Smooth muscle cell (in vitro differentiated cells): Measurements from ENCODE around the gene LIAS. TPM values are rescaled to one million over a fixed set of nuclear protein-coding genes. Genes with fewer than 3 reads are reported as not detected.

Experiments used
- DNase-seq: peaks from one replicate; lab custom pipeline; 2025; ENCODE audit not compliant: unreplicated experiment; lab: John Stamatoyannopoulos, UW
- H2AFZ ChIP-seq: fragments of 200-600 bp; sonication (generic); 2 replicates; pipeline ENCODE4 v1.6.0; 2016; ENCODE audit warnings: antibody characterized with exemption, low read depth, mild to moderate bottlenecking
- H3F3A ChIP-seq: fragments of 200-600 bp; sonication (generic); 2 replicates; pipeline ENCODE4 v1.6.0; 2017; ENCODE audit warnings: antibody characterized with exemption, low read depth
- H3K27ac ChIP-seq: fragments of 200-600 bp; sonication (generic); 2 replicates; pipeline ENCODE4 v1.5.1; 2016; ENCODE audit warnings: low read depth, mild to moderate bottlenecking
- H3K27me3 ChIP-seq: fragments of 200-600 bp; sonication (generic); 2 replicates; pipeline ENCODE4 v1.6.1; 2016; ENCODE audit warnings: low read depth, mild to moderate bottlenecking
- H3K36me3 ChIP-seq: fragments of 200-600 bp; sonication (generic); 2 replicates; pipeline ENCODE4 v1.5.1; 2016; ENCODE audit warnings: low read depth
- H3K4me1 ChIP-seq: fragments of 200-600 bp; sonication (generic); 2 replicates; pipeline ENCODE4 v1.5.1; 2016; ENCODE audit warnings: low read depth
- H3K4me2 ChIP-seq: fragments of 200-600 bp; sonication (generic); 2 replicates; pipeline ENCODE4 v1.6.0; 2016; ENCODE audit warnings: mild to moderate bottlenecking
- H3K4me3 ChIP-seq: fragments of 200-600 bp; sonication (generic); 2 replicates; pipeline ENCODE4 v1.5.1; 2016; ENCODE audit warnings: mild to moderate bottlenecking
- H3K79me2 ChIP-seq: fragments of 200-600 bp; sonication (generic); 2 replicates; pipeline ENCODE4 v1.6.0; 2016; ENCODE audit warnings: low read depth, mild to moderate bottlenecking
- H3K9ac ChIP-seq: fragments of 200-600 bp; sonication (generic); 2 replicates; pipeline ENCODE4 v1.6.0; 2016; ENCODE audit warnings: low read depth
- H3K9me3 ChIP-seq: fragments of 200-600 bp; sonication (generic); replicated peaks from 2 replicates; pipeline ENCODE4 v1.5.1; 2016; ENCODE audit warnings: low read depth
- H4K20me1 ChIP-seq: fragments of 200-600 bp; sonication (generic); 2 replicates; pipeline ENCODE4 v1.6.0; 2016; ENCODE audit warnings: low read depth
- CTCF ChIP-seq: fragments of 200-600 bp; sonication (generic); IDR thresholded peaks from 2 replicates; pipeline ENCODE4 v1.5.1; 2017; ENCODE audit warnings: borderline replicate concordance, mild to moderate bottlenecking, antibody characterized with exemption; ENCODE audit not compliant: insufficient read depth, poor library complexity, severe bottlenecking
- WGBS: methylation state at CpG from one replicate; pipeline ENCODE4 v1.1.7; 2016; ENCODE audit warnings: low lambda C conversion rate; 5-methylcytosine and 5-hydroxymethylcytosine counted together
- polyA plus RNA-seq: library from polyadenylated mRNA; unstranded; fragments of >200 nt; fragmentation: Nextera tagmentation; extraction: Ambion mirVana; gene quantifications from 2 replicates; pipeline ENCODE4 v1.2.1, GENCODE V29; 2016
- total RNA-seq: library from RNA; depleted of rRNA; stranded (reverse); fragments of >200 nt; gene quantifications from 2 replicates; pipeline ENCODE4 v1.2.3, GENCODE V29; 2014

The LIAS gene
- total and polyA plus RNA-seq, 2 experiments from 2014 or later: 6.6 to 10.5 TPM

- H3K4me3 ChIP-seq: no peak overlapping the region
- H3K4me2 ChIP-seq: no peak overlapping the region
- no peaks in the 10 kb centered on the region for H3K79me2 ChIP-seq
- H3F3A ChIP-seq: no peaks in the 10 kb centered on the region
- no peak overlapping the region for H3K9ac ChIP-seq
- DNase-seq: no peak
- no peak overlapping the region for H3K27ac ChIP-seq
- H4K20me1 ChIP-seq: no peaks in the 10 kb centered on the region
- no peaks in the 10 kb centered on the region for H3K4me1 ChIP-seq
- no peak overlapping the region for H2AFZ ChIP-seq
- no peaks in the 10 kb centered on the region for H3K27me3 ChIP-seq
- WGBS: 87% methylated on average over 4 of the region's 4 CpGs
- no peaks in the 10 kb centered on the region for H3K9me3 ChIP-seq
- H3K36me3 ChIP-seq: no peaks in the 10 kb centered on the region
- TF ChIP-seq CTCF: no peak
These were observed 29.2 kb upstream of the LIAS start for GRCh38 chr4:39429476-39430334.

GRCh38 chr4:39433878-39434492, 24.9 kb upstream of the LIAS start:
- Histone ChIP-seq H3K27ac (no peak overlapping the region), H3F3A (no peaks in the 10 kb centered on the region), H3K4me1 (no peaks in the 10 kb centered on the region), H4K20me1 (no peaks in the 10 kb centered on the region), H3K4me2 (no peak overlapping the region), H3K9me3 (no peaks in the 10 kb centered on the region), H3K27me3 (peaks cover 5% of the 10 kb centered on the region), H3K4me3 (no peak overlapping the region), H3K36me3 (no peaks in the 10 kb centered on the region), H3K79me2 (no peaks in the 10 kb centered on the region), H2AFZ (no peak overlapping the region), H3K9ac (no peak overlapping the region)
- no peak for DNase-seq
- TF ChIP-seq CTCF: no peak
- WGBS: 93% methylated on average over 11 of the region's 11 CpGs

- Histone ChIP-seq H3K27ac (no peak overlapping the region), H3K9ac (no peak overlapping the region), H4K20me1 (no peaks in the 10 kb centered on the region), H3K4me3 (no peak overlapping the region), H3F3A (no peaks in the 10 kb centered on the region), H3K4me2 (no peak overlapping the region), H3K79me2 (no peaks in the 10 kb centered on the region), H3K4me1 (no peaks in the 10 kb centered on the region), H3K36me3 (no peaks in the 10 kb centered on the region), H3K27me3 (peaks cover 5% of the 10 kb centered on the region), H2AFZ (no peak overlapping the region), H3K9me3 (no peaks in the 10 kb centered on the region)
- WGBS: 64% methylated on average over 7 of the region's 7 CpGs
- no peak for TF ChIP-seq CTCF
- DNase-seq: no peak
These were observed 22.9 kb upstream of the LIAS start for GRCh38 chr4:39435659-39436563.
